Skeletal muscle satellite cell (primary cell): ENCODE measurements around the gene USP44. TPM values are rescaled to one million over a fixed set of nuclear protein-coding genes. Genes with fewer than 3 reads are reported as not detected.

Experiments
- H3K27me3 ChIP-seq: 2 replicates; pipeline ENCODE4 v1.7.0; 2013; ENCODE audit warnings: low read length; ENCODE audit not compliant: control insufficient read depth, insufficient read depth
- H3K36me3 ChIP-seq: 2 replicates; pipeline ENCODE4 v1.7.0; 2013; ENCODE audit warnings: mild to moderate bottlenecking, control low read depth, low read length; ENCODE audit not compliant: insufficient read depth
- H3K4me1 ChIP-seq: 2 replicates; pipeline ENCODE4 v1.7.0; 2013; ENCODE audit warnings: low read length; ENCODE audit not compliant: control insufficient read depth, insufficient read depth
- H3K4me2 ChIP-seq: 2 replicates; pipeline ENCODE4 v1.7.0; 2013; ENCODE audit warnings: mild to moderate bottlenecking, low read length
- H3K4me3 ChIP-seq: 2 replicates; pipeline ENCODE4 v1.7.0; 2013; ENCODE audit warnings: low read length
- H3K9ac ChIP-seq: 2 replicates; pipeline ENCODE4 v1.7.0; 2013; ENCODE audit warnings: mild to moderate bottlenecking, low read depth, low read length, moderate library complexity
- H3K9me3 ChIP-seq: replicated peaks from 2 replicates; pipeline ENCODE4 v1.7.0; 2013; ENCODE audit warnings: mild to moderate bottlenecking, control low read depth, low read length
- total RNA-seq: library from RNA; depleted of rRNA; stranded (reverse); fragments of >200 nt; gene quantifications from 2 replicates; pipeline ENCODE4 v1.2.3, GENCODE V29; 2012; rRNA removed

USP44 gene
- total RNA-seq: 1.0 TPM in 1 of 2 replicates, not detected in the other

DNA sequence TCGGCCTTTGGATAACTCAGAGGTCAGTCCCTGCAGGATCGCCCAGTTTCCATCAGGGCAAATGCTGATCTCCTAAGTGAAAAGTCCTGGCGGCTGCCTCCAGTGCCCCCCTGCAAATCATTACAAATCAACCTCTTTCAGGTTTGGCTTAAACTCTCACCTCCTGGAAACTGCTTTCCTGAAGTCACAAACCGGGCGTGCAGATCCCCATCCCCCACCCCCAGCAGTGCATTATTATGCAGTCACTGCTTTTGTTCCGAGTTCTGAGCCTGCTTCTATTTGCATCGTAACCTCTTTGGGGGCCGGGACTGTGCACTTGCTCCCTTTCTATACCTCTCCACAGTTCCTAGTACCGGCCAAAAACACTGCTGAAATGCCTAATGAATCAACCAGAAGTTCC lies at the start of gene USP44:
Gene USP44 (minus strand): TSS at position 172 of the 400 bp plus-strand sequence. CDS start 17,220 bp downstream, outside the sequence.
- Histone ChIP-seq H3K36me3 (no peaks in the 10 kb centered on the region), H3K4me2 (no peak within 1 kb of the TSS), H3K9ac (no peak within 1 kb of the TSS), H3K9me3 (peaks cover 9% of the 10 kb centered on the region), H3K27me3 (peaks cover 68% of the 10 kb centered on the region), H3K4me3 (no peak within 1 kb of the TSS), H3K4me1 (peaks cover 10% of the 10 kb centered on the region)

DNA sequence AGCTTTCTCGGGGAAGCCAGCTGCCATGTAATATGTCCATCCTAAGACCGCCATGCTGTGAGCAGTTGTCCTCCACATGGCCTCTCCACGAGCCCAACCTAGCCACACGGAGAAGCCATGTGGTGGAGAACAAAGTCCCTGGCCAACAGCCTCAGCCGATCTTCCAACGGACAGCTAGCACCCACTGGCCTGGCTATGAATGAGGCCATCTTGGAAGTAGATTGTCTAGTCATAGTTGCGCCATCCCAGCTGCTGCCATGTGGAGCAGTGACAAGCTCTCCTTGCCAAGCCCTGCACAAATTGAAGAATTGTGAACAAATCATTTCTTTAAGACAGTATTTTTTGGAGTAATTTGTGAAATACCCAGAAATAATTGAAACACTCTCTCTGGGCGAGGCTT lies 49.3 kb upstream of the USP44 start:
- no peak overlapping the region for H3K4me3 ChIP-seq
- H3K27me3 ChIP-seq: no peaks in the 10 kb centered on the region
- no peak overlapping the region for H3K9ac ChIP-seq
- H3K9me3 ChIP-seq: no peaks in the 10 kb centered on the region
- H3K4me1 ChIP-seq: peaks cover 22% of the 10 kb centered on the region
- no peaks in the 10 kb centered on the region for H3K36me3 ChIP-seq
- H3K4me2 ChIP-seq: no peak overlapping the region

- Histone ChIP-seq H3K36me3 (no peaks in the 10 kb centered on the region), H3K4me2 (no peak overlapping the region), H3K4me1 (peaks cover 15% of the 10 kb centered on the region), H3K9me3 (no peaks in the 10 kb centered on the region), H3K27me3 (no peaks in the 10 kb centered on the region), H3K4me3 (no peak overlapping the region), H3K9ac (no peak overlapping the region)
Observed at GRCh38 chr12:95599880-95600279, 48.6 kb upstream of the USP44 start.

- Histone ChIP-seq H3K4me1 (no peaks in the 10 kb centered on the region), H3K27me3 (no peaks in the 10 kb centered on the region), H3K9me3 (no peaks in the 10 kb centered on the region)
Observed at GRCh38 chr12:95594136-95594535, 42.9 kb upstream of the USP44 start.

GRCh38 chr12:95593266-95593871 lies 42.1 kb upstream of the USP44 start:
- no peaks in the 10 kb centered on the region for H3K27me3 ChIP-seq
- H3K36me3 ChIP-seq: no peaks in the 10 kb centered on the region
- no peak overlapping the region for H3K4me2 ChIP-seq
- no peaks in the 10 kb centered on the region for H3K4me1 ChIP-seq
- no peak overlapping the region for H3K9ac ChIP-seq
- no peaks in the 10 kb centered on the region for H3K9me3 ChIP-seq
- H3K4me3 ChIP-seq: no peak overlapping the region

More at GRCh38 chr12:95594136-95594535, 42.9 kb upstream of the USP44 start:
- H3K4me2 ChIP-seq: no peak overlapping the region
- no peak overlapping the region for H3K9ac ChIP-seq
- no peak overlapping the region for H3K4me3 ChIP-seq
- H3K36me3 ChIP-seq: no peaks in the 10 kb centered on the region

GRCh38 chr12:95591731-95592130 lies 40.5 kb upstream of the USP44 start:
- Histone ChIP-seq H3K36me3 (no peaks in the 10 kb centered on the region), H3K4me1 (no peaks in the 10 kb centered on the region), H3K4me2 (no peak overlapping the region), H3K9me3 (no peaks in the 10 kb centered on the region), H3K9ac (no peak overlapping the region), H3K4me3 (no peak overlapping the region), H3K27me3 (no peaks in the 10 kb centered on the region)

GRCh38 chr12:95590775-95591174 lies 39.5 kb upstream of the USP44 start:
- Histone ChIP-seq H3K27me3 (no peaks in the 10 kb centered on the region), H3K9ac (no peak overlapping the region), H3K4me2 (no peak overlapping the region), H3K36me3 (no peaks in the 10 kb centered on the region), H3K4me3 (no peak overlapping the region), H3K9me3 (no peaks in the 10 kb centered on the region), H3K4me1 (no peaks in the 10 kb centered on the region)

- no peak overlapping the region for H3K4me3 ChIP-seq
- peaks cover 4% of the 10 kb centered on the region for H3K27me3 ChIP-seq
Observed at GRCh38 chr12:95583933-95584332, 32.7 kb upstream of the USP44 start.

GRCh38 chr12:95582230-95583058 lies 31.2 kb upstream of the USP44 start:
- no peak overlapping the region for H3K9ac ChIP-seq
- H3K27me3 ChIP-seq: peaks cover 7% of the 10 kb centered on the region
- H3K4me1 ChIP-seq: no peaks in the 10 kb centered on the region
- no peaks in the 10 kb centered on the region for H3K36me3 ChIP-seq
- no peak overlapping the region for H3K4me3 ChIP-seq
- no peaks in the 10 kb centered on the region for H3K9me3 ChIP-seq
- H3K4me2 ChIP-seq: no peak overlapping the region

More at GRCh38 chr12:95583933-95584332, 32.7 kb upstream of the USP44 start:
- Histone ChIP-seq H3K4me1 (no peaks in the 10 kb centered on the region), H3K9me3 (no peaks in the 10 kb centered on the region), H3K36me3 (no peaks in the 10 kb centered on the region), H3K9ac (no peak overlapping the region), H3K4me2 (no peak overlapping the region)

GRCh38 chr12:95577820-95578219 lies 26.5 kb upstream of the USP44 start:
- no peak overlapping the region for H3K9ac ChIP-seq
- no peak overlapping the region for H3K4me3 ChIP-seq
- peaks cover 10% of the 10 kb centered on the region for H3K27me3 ChIP-seq
- no peaks in the 10 kb centered on the region for H3K4me1 ChIP-seq
- no peaks in the 10 kb centered on the region for H3K9me3 ChIP-seq
- no peak overlapping the region for H3K4me2 ChIP-seq
- H3K36me3 ChIP-seq: no peaks in the 10 kb centered on the region

DNA sequence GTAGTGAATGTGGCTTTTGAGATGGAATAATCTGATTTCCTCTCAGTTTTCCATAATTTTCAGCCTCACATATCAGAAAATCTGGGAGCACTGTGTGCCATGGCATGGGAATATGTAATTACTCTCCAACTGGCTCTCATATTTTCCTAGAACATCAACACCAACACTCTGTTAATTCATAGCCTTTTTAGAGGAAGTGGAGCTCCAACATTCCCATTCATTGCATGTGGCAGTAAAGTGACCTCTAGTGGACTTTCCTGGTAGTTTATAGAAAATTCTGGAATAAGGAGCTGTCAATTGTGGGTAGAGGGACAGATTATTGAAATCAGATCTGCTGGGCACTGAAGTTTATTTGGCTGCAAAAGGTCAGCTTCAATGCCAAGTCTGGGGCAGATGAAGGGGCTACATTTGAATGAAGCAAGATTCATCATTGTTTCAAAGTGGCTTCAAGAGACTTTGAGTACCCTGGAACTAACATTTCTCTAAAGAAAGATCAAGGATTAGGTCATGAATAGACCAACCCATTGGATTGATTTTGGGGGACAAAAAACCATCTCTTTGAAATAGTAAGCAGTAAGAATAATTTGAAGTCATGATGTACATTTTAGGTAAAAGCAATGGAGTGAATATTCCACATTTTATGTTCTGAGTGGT lies 23.6 kb upstream of the USP44 start:
- Histone ChIP-seq H3K4me2 (no peak overlapping the region), H3K4me1 (no peaks in the 10 kb centered on the region), H3K36me3 (no peaks in the 10 kb centered on the region), H3K9me3 (no peaks in the 10 kb centered on the region), H3K9ac (no peak overlapping the region), H3K4me3 (no peak overlapping the region), H3K27me3 (peaks cover 10% of the 10 kb centered on the region)
